Measurements from ENCODE around the gene SDK1. TPM values are rescaled to one million over a fixed set of nuclear protein-coding genes. Genes with fewer than 3 reads are reported as not detected.

SDK1 gene
- total and polyA plus RNA-seq, 2 donors (not counting 3 experiments of a cell fraction or from before 2014, with no cell fraction given), result 1.6 to 3.9 TPM

GRCh38 chr7:4033996-4034395 lies 732.9 kb downstream of the SDK1 start:
- Histone ChIP-seq H3K27me3 (ENCODE audit: control insufficient read depth in 2 of 2, insufficient read depth in 2 of 2, low read length in 2 of 2) (no peaks in the 10 kb centered on the region), H3K4me3 (replicated peaks in 1 of 3; ENCODE audit: insufficient read depth in 1 of 3, low read depth in 1 of 3, low read length in 3 of 3) (no peak overlapping the region), H3K4me1 (ENCODE audit: control insufficient read depth, extremely low read depth, insufficient read depth, low read length) (no peaks in the 10 kb centered on the region), H3K79me2 (ENCODE audit: control insufficient read depth, insufficient read depth, low read length) (no peaks in the 10 kb centered on the region), H2AFZ (ENCODE audit: low read depth, low read length) (no peak overlapping the region), H3K27ac (ENCODE audit: insufficient read depth, low read depth, low read length) (no peak overlapping the region), H3K4me2 (ENCODE audit: insufficient read depth, low read length) (no peak overlapping the region), H3K36me3 (ENCODE audit: control insufficient read depth in 2 of 2, extremely low read depth in 1 of 2, insufficient read depth in 2 of 2, low read length in 2 of 2) (no peaks in the 10 kb centered on the region), H3K9me3 (replicated peaks; ENCODE audit: control insufficient read depth, insufficient read depth, low read length) (no peaks in the 10 kb centered on the region), H3K9me1 (replicated peaks; ENCODE audit: control insufficient read depth, extremely low read depth, insufficient read depth, low read length) (no peaks in the 10 kb centered on the region), H4K20me1 (replicated peaks; ENCODE audit: control insufficient read depth, extremely low read depth, insufficient read depth, low read length) (no peaks in the 10 kb centered on the region), H3K9ac (replicated peaks; ENCODE audit: extremely low read depth, insufficient read depth, low read length) (no peak overlapping the region)
- dilution Hi-C loops (cut with MboI; ENCODE audit: extremely low pct_ligation_motif_present, low sequenced_read_pairs) (no loop called here), intact Hi-C loops (cut with micrococcal nuclease) (no loop called here)
- FAIRE-seq (no peak), DNase-seq (ENCODE audit: low read depth, low spot score) (no peak)
- BruUV-seq (replicated peaks), result no TSS peak
- POLR2A ChIA-PET, result no interaction called here
- TF ChIP-seq EZH2 (IDR thresholded peaks at IDR 0.05; ENCODE audit: borderline replicate concordance, low read depth, low read length, severe bottlenecking) (no peak), CTCF (IDR thresholded peaks at IDR 0.05; ENCODE audit: extremely low read depth in 1 of 2, insufficient read depth in 1 of 2, low read depth in 1 of 2, low read length in 2 of 2) (no peak), GATA2 (IDR thresholded peaks at IDR 0.05; ENCODE audit: insufficient read depth, insufficient read length, low read depth, low read length) (no peak), POLR2AphosphoS5 (IDR thresholded peaks at IDR 0.05; ENCODE audit: insufficient read depth, low read depth, low read length) (no peak), FOS (IDR thresholded peaks at IDR 0.05; ENCODE audit: borderline replicate concordance, insufficient read depth, low read length) (no peak), MYC (IDR thresholded peaks at IDR 0.05; ENCODE audit: low read depth, low read length) (no peak), POLR2A (IDR thresholded peaks at IDR 0.05; ENCODE audit: low read depth, low read length) (no peak), MAX (IDR thresholded peaks at IDR 0.05; ENCODE audit: insufficient read depth, insufficient read length) (no peak), JUN (IDR thresholded peaks at IDR 0.05; ENCODE audit: borderline replicate concordance, insufficient read depth, insufficient read length, low read depth) (no peak)
- CTCF ChIA-PET, result no interaction called here

Data from endothelial cell of umbilical vein (primary cell).